SK-N-SH (cell line): ENCODE data around the gene SLC37A1.

ENCODE experiments used
- EP300 ChIP-seq, 2 experiments: IDR thresholded peaks; 2 replicates each; pipeline versions ENCODE4 v1.4.0 to v1.6.1; 2012; ENCODE audit warnings: borderline replicate concordance in 1 of 2, low read depth in 1 of 2, low read length in 1 of 2
- EZH2phosphoT487 ChIP-seq: fragments of 200-600 bp; sonication (generic); IDR thresholded peaks from 2 replicates; pipeline ENCODE4 v1.6.1; 2017; ENCODE audit warnings: low read depth, mixed run types, mild to moderate bottlenecking, antibody characterized with exemption, moderate library complexity, borderline replicate concordance
- POLR2AphosphoS5 ChIP-seq: IDR thresholded peaks from 2 replicates; pipeline ENCODE4 v1.6.1; 2012; ENCODE audit warnings: low read depth, low read length
- RAD21 ChIP-seq: IDR thresholded peaks from 2 replicates; pipeline ENCODE4 v1.6.1; 2012; ENCODE audit warnings: mild to moderate bottlenecking, low read length
- RFX5 ChIP-seq: IDR thresholded peaks from 2 replicates; pipeline ENCODE4 v1.6.1; 2012; ENCODE audit warnings: mild to moderate bottlenecking, improper control_type of control experiment, low read length
- RXRA ChIP-seq: IDR thresholded peaks from 2 replicates; pipeline ENCODE4 v1.4.0; 2012; ENCODE audit warnings: low read depth, mild to moderate bottlenecking, borderline replicate concordance
- SIN3A ChIP-seq: IDR thresholded peaks from 2 replicates; pipeline ENCODE4 v1.6.1; 2012; ENCODE audit warnings: low read depth, mild to moderate bottlenecking, low read length, moderate library complexity, borderline replicate concordance
- TF ChIP-seq, protein P1 (sequence below): fragments of 200-600 bp; sonication (generic); IDR thresholded peaks from 2 replicates; pipeline ENCODE4 v1.6.1; 2017; ENCODE audit warnings: antibody characterized with exemption, mild to moderate bottlenecking, moderate library complexity
- TF ChIP-seq, protein P2 (sequence below): fragments of 150-350 bp; IDR thresholded peaks from 2 replicates; pipeline ENCODE4 v1.6.1; 2017; ENCODE audit warnings: antibody characterized with exemption, low read length, low read depth, borderline replicate concordance
- TF ChIP-seq, protein P3 (sequence below): IDR thresholded peaks from 2 replicates; pipeline ENCODE4 v1.4.0; 2012; ENCODE audit warnings: low read depth, borderline replicate concordance
- TF ChIP-seq, protein P4 (sequence below): IDR thresholded peaks from 2 replicates; pipeline ENCODE4 v1.6.1; 2012; ENCODE audit warnings: mild to moderate bottlenecking, low read depth, low read length, moderate library complexity
- TF ChIP-seq, protein P5 (sequence below): IDR thresholded peaks from 2 replicates; pipeline ENCODE4 v1.4.0; 2012; ENCODE audit warnings: low read depth

DNA sequence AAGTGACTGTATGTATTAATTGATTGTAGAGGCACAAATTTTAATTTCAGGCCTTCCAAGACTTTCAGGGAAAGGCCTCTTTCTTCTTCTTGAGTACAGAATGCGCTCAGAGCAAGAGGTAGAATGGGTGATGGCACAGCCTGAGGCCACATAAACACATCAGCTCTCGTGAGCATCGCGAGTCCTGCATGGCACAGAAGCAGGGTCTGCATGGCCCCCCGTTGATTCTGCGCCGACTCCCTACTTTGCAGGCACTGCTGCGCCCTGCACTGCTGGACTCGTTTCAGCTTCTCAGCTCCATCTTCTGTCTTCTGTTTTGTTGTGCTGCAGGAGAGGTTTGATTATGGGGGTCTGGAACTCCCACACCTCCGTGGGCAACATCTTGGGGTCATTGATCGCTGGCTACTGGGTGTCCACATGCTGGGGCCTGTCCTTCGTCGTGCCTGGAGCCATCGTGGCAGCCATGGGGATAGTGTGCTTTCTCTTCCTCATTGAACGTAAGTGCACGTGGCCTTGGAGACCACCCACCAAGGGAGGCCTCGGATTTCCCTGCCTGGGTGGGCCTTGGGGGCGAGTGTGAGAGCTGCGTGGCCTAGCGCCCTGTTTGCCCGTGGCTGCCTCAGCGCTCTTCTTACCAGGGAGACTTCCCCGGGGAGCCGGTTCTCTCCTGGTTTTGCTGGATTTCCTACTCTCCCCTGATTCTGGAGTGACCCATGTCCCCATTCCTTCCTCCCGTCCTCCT, 29.6 kb downstream of the SLC37A1 start:
- TF ChIP-seq, protein P1, sequence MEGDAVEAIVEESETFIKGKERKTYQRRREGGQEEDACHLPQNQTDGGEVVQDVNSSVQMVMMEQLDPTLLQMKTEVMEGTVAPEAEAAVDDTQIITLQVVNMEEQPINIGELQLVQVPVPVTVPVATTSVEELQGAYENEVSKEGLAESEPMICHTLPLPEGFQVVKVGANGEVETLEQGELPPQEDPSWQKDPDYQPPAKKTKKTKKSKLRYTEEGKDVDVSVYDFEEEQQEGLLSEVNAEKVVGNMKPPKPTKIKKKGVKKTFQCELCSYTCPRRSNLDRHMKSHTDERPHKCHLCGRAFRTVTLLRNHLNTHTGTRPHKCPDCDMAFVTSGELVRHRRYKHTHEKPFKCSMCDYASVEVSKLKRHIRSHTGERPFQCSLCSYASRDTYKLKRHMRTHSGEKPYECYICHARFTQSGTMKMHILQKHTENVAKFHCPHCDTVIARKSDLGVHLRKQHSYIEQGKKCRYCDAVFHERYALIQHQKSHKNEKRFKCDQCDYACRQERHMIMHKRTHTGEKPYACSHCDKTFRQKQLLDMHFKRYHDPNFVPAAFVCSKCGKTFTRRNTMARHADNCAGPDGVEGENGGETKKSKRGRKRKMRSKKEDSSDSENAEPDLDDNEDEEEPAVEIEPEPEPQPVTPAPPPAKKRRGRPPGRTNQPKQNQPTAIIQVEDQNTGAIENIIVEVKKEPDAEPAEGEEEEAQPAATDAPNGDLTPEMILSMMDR, result no peak
- no peak for TF ChIP-seq SIN3A
- no peak for TF ChIP-seq EP300 (IDR thresholded peaks at IDR 0.05; ENCODE audit: borderline replicate concordance in 1 of 2, low read depth in 1 of 2, low read length in 1 of 2)
- TF ChIP-seq, protein P2, sequence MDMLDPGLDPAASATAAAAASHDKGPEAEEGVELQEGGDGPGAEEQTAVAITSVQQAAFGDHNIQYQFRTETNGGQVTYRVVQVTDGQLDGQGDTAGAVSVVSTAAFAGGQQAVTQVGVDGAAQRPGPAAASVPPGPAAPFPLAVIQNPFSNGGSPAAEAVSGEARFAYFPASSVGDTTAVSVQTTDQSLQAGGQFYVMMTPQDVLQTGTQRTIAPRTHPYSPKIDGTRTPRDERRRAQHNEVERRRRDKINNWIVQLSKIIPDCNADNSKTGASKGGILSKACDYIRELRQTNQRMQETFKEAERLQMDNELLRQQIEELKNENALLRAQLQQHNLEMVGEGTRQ, result no peak
- no peak for TF ChIP-seq RFX5
- TF ChIP-seq, protein P3, sequence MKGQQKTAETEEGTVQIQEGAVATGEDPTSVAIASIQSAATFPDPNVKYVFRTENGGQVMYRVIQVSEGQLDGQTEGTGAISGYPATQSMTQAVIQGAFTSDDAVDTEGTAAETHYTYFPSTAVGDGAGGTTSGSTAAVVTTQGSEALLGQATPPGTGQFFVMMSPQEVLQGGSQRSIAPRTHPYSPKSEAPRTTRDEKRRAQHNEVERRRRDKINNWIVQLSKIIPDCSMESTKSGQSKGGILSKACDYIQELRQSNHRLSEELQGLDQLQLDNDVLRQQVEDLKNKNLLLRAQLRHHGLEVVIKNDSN, result no peak
- TF ChIP-seq, protein P4, sequence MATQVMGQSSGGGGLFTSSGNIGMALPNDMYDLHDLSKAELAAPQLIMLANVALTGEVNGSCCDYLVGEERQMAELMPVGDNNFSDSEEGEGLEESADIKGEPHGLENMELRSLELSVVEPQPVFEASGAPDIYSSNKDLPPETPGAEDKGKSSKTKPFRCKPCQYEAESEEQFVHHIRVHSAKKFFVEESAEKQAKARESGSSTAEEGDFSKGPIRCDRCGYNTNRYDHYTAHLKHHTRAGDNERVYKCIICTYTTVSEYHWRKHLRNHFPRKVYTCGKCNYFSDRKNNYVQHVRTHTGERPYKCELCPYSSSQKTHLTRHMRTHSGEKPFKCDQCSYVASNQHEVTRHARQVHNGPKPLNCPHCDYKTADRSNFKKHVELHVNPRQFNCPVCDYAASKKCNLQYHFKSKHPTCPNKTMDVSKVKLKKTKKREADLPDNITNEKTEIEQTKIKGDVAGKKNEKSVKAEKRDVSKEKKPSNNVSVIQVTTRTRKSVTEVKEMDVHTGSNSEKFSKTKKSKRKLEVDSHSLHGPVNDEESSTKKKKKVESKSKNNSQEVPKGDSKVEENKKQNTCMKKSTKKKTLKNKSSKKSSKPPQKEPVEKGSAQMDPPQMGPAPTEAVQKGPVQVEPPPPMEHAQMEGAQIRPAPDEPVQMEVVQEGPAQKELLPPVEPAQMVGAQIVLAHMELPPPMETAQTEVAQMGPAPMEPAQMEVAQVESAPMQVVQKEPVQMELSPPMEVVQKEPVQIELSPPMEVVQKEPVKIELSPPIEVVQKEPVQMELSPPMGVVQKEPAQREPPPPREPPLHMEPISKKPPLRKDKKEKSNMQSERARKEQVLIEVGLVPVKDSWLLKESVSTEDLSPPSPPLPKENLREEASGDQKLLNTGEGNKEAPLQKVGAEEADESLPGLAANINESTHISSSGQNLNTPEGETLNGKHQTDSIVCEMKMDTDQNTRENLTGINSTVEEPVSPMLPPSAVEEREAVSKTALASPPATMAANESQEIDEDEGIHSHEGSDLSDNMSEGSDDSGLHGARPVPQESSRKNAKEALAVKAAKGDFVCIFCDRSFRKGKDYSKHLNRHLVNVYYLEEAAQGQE, result no peak
- no peak for TF ChIP-seq POLR2AphosphoS5
- TF ChIP-seq RXRA, result no peak
- TF ChIP-seq, protein P5, sequence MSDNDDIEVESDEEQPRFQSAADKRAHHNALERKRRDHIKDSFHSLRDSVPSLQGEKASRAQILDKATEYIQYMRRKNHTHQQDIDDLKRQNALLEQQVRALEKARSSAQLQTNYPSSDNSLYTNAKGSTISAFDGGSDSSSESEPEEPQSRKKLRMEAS, result no peak
- TF ChIP-seq EZH2phosphoT487, result no peak
- no peak for TF ChIP-seq RAD21
